Renal cortex interstitium (tissue), 15 donors: ENCODE results near the gene C10orf71. TPM values are rescaled to one million over a fixed set of nuclear protein-coding genes. Genes with fewer than 3 reads are reported as not detected.

ENCODE experiments used
- DNase-seq, 11 donors: peaks; one replicate each; pipeline ENCODE4 v3.0.0-alpha.2; 2013; ENCODE audit warnings: low read depth in 9 of 11, low spot score in 4 of 11; ENCODE audit errors: extremely low read depth in 1 of 11
- long read RNA-seq, 16 experiments: transcript quantifications; one replicate each; lab custom pipeline, GENCODE V29; 2026
- polyA plus RNA-seq, 3 donors: library from polyadenylated mRNA; unstranded; fragments of 120-200 nt; gene quantifications; one replicate each; pipeline ENCODE4 v1.2.1, GENCODE V29; 2013; ENCODE audit not compliant: insufficient read length in 3 of 3

The C10orf71 gene
- polyA plus RNA-seq = under 1 TPM; 0.06 to 0.13 (median 0.09) TPM
- long read RNA-seq, donor 1 = 0 reads
- long read RNA-seq, donor 2 = 0 reads
- long read RNA-seq, donor 3 = 0 reads
- long read RNA-seq, donor 4 = 0 reads
- long read RNA-seq, donor 5 = 0 reads
- long read RNA-seq, donor 6 = 0 reads
- long read RNA-seq, donor 7 = 0 reads
- long read RNA-seq, donor 8 = 0 reads
- long read RNA-seq, donor 9 = 0 reads
- long read RNA-seq, donor 10 = 0 reads
- long read RNA-seq, donor 11 = 0 reads
- long read RNA-seq, donor 12 = 0 reads
- long read RNA-seq, donor 13 = 0 reads
- long read RNA-seq, donor 14 = 0 reads
- long read RNA-seq, donor 15 = 0 reads
- long read RNA-seq, donor 16 = 0 reads

DNA sequence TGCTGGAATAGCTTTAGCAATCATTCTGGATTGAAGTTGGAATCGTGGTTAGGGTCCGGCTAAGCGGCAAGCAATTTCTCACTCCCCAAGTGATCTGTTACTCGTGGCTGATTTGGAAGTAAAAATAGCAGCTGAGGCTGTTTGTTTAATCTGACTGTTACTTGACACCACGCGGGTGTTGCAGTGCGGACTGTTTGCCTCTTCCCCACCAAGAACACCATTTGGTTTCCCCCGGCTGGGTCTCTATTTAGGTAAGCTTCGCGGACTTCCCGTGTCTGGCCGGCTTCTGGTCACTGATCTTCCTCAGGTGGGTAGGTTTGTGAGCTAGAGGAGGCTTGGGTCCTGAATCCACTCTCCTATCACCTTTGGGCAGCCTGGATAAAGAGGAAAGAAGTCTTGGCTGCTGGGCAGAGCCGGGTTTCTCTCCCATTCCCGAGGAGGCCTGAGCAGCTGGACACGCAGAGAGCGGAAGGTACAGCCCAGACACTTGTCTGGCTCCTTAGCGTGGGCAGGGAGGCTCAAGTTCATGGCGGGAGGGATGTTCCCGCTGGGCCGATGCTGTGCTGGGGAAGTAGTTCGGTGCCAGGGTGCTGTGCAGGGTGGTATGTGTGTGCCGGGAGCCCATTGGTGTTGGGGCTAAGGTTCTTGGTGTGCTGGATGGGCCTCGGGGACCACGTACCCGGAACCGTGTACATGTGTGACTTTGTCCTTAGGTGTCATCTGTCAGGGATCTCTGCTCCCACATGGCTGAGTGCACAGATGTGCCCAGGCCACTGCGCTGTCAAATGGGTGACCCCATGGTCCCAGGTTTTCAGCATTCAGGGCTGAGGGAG, at the start of gene C10orf71:
Gene C10orf71, plus strand, starts transcription at position 188 of the 833 bp plus-strand sequence. CDS start 23,376 bp downstream, outside the sequence.
- peak in 4 of 11 donors; percentile 13 to 40 (median 26) for DNase-seq

- no peak for DNase-seq
Observed at GRCh38 chr10:49252313-49253034, 46.5 kb upstream of the C10orf71 start.

DNA sequence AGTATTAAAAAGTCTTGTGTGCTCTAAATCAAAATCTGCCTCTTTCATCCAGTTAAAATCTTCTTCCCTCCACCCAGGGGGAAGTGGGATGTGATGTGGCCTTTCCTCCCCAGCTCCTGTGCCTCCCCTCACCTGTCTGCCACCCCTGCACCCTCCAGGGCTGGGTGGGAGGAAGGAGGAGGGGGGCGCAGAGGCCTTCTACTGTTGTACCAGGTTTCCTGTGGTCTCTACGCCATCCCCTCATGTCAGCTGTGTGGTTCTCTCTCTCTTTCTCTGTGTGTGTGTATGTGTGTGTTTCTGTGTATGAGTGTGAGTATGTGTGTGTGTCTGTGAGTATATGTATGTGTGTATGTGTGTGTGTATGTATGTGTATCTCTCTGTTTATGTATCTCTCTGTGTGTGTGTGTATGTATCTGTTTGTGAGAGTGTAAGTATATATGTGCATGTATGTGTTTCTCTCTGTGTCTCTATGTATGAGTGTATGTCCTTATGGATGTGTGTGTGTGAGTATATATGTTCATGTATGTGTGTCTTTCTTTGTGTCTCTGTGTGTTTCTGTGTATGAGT, 45.5 kb upstream of the C10orf71 start:
- no peak for DNase-seq

- no peak for DNase-seq
Observed at GRCh38 chr10:49254150-49254549, 44.8 kb upstream of the C10orf71 start.

DNA sequence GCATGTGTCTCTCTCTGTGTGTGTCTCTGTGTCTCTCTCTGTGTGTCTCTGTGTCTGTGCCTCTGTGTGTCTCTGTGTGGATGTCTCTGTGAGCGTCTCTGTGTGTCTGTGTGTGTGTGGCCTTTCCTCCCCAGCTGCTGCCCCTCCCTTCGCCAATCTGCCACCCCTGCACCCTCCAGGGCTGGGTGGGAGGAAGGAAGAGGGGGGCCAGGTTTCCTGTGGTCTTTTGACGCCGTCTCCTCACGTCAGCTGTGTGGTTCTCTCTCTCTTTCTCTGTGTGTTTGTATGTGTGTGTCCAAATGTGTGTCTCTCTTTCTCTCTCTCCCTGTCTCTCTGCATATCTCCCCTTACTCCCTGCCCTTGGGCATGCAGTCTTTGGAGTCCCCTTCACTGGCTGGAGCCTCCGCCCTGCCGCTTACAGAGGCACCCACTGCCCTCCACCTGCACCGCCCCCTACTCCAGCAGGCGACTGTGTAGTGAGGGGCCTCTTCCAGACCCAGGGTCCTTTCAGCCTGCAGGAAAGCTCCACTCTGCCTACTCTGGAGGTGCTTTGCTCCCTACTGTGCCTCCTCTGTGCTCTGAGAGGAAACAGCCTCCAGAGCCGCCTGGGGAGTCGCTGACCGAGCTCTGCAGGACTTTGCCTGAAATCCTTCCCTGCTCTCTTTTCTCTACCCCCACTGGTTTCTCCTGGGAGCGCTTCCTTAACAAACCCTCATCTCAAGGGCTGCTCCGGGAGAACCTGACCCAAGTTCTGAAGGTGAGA, 44.2 kb upstream of the C10orf71 start:
- no peak for DNase-seq

DNA sequence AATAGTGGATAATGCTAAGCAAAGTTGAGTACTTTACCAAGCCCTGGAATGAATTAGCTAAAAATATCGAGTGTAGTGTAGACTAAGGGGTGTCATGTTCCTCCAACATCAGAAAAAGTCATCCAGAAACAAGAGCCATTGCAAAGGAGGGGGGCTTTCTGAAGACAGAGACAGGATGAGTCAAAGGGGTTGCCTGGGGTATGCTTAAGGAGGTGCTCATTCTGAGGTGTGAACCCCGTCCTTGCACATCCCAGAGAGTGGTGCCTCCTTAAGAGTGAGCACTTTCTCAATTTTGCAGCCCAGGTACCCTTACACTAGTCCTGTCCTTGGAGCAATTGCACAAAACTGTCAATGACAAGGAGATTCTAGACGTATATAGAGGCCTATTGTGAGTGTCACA, 43.1 kb upstream of the C10orf71 start:
- DNase-seq = no peak

- no peak for DNase-seq
Observed at GRCh38 chr10:49257154-49257553, 41.8 kb upstream of the C10orf71 start.

DNA sequence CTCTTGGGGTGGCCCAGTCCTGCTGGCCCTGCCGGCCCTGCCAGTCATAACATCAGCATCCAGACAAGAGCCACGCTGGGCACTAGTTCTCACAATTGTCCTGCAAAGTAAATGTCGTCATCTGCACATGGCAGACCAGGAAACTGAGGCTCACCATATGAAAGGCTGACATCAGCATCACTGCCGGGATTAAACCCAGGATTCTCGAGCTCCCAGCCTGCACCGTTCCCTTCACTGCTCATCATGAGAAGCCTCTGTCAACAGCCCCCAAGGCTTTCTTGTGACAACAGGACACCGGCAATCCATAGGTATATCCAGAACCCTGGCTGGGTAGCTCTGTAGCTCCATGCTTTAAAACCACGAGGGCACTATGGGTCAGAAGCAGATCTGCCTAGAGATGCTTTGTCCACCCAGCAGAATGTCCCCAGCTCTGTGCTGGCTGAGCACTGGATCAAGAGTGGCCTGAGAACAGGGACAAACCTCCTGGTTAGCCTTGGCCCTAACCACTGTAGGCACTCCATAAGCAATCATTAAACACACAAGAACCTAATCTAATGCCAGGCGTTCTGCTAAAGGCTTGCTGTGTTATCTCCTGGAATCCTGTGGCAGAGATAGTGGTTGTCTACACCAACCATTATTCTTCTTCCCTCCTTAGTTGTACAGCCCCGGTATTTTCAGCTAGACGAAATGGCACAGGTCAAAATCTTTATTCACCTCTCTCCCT, 41.2 kb upstream of the C10orf71 start:
- DNase-seq = no peak

DNA sequence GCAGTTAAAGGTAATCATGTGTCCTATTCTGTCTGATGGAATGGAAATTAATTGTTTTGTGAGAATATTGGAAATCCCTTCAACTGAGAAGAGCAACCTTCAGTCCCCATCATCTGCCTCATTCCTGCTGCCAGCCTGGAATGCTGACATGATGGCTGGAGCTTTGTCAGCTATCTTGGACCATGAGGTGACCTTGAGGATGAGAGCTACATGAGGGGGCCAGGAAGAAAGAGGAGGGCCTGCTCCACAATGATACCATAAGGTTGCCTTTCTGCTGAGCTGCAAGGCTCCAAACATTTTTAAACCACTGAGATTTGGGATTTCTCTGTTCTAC, 40.7 kb upstream of the C10orf71 start:
- DNase-seq = no peak

DNA sequence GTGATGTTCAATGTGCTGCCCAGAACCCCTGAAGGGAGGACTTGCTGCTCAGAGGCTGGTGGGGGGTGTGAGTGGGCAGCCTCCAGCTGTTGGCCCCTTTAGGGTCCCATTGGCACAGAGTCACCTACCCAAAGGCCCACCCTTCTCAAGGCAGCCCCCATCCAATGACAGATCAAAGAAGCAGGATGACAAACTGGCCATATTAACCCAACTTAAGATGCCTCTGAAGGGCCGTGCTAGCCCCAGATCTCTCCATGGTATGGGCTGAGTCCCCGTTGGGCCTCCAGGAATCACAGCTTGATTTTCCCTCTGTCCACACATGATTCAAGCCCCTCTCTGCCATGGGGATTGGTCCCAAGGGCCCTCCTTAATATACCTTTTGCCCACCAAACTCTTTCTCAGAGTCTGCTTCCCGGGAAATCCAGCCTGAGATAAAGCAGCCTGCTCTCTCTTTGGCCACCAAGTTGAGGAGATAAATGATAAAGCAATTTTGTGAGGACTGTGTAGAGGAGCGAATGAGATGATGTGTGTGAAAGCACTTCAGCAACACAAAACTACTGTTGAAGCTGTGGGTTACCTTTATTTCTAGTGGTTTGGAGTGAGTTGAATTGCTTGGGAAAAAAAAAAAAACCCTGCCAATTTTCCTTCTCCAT, 38.2 kb upstream of the C10orf71 start:
- no peak for DNase-seq

GRCh38 chr10:49263591-49263990, 35.4 kb upstream of the C10orf71 start:
- DNase-seq = no peak

GRCh38 chr10:49264177-49264677, 34.7 kb upstream of the C10orf71 start:
- no peak for DNase-seq

GRCh38 chr10:49265885-49266284, 33.1 kb upstream of the C10orf71 start:
- DNase-seq = no peak

- DNase-seq = no peak
Observed at GRCh38 chr10:49268185-49268584, 30.8 kb upstream of the C10orf71 start.

- no peak for DNase-seq
Observed at GRCh38 chr10:49269523-49269922, 29.4 kb upstream of the C10orf71 start.

DNA sequence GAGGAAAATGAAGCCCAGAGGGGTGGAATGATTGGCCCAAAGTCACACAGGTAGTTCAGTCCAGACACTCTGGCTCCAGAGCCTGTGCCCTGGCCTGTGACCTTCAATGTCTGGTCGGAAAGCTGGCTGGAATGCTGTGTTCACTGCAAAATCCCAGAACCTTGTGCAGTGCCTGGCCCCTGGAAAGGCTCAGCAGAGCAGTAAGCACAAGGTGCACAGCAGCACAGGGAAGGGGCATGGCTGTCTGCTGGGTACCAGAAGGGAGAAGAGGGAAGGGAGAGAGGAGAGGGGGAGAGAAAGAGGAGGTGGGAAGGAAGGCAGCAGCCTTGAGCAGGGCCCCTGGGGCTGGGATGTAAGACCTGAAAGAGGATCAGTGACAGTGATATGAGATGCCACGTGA, 28.4 kb upstream of the C10orf71 start:
- no peak for DNase-seq

DNA sequence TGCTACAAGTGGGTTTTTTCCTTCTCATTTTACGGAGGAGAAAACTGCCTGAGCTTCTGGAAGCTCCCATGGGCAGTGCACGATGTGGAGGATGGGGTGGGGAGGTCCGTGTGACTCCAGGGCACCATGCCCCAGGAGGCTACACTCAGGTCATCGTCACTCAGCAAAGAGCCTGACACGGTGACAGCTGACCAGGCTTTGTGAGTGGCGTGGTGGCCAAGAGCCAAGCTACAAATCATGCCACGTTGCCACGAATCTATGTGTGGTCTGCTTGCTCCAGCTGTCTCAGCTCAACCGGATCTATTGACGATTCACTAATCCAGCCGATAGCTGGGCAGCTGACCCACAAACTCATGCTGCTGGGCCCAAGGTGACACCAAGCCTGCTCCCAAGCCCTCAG, 27.6 kb upstream of the C10orf71 start:
- no peak for DNase-seq
